Measurements from ENCODE around the gene AQP11. TPM values are rescaled to one million over a fixed set of nuclear protein-coding genes. Genes with fewer than 3 reads are reported as not detected.
A peak's percentile ranks its signal among the peaks of the same experiment; 100 is the strongest.

AQP11 gene
- total and polyA plus RNA-seq, 4 donors: 4.7 to 16.6 (median 12.4) TPM

DNA sequence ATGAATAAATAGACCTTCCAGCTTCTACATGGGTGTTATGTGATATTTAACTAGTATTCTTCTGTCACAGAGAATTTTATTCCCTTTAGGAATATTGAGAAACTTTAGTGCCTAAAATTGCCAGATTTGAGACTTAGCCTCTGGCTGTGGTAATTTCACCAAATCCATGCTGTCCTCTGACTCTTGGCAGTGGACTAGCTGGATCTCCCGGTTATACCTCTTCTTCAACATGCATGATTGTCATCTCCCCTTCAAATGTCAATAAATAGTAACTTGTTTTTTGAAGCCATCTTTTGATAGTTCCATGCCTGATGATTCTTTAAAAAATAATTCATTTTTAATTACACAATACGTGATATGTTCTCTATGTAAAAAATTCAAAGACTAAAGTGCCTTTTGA, 8.4 kb downstream of the AQP11 start:
- 88% methylated on average over 2 of the region's 2 CpGs for WGBS
- Histone ChIP-seq H3K9me3 (ENCODE audit: control insufficient read depth in 4 of 4, low read length in 3 of 4) (no peaks in the 10 kb centered on the region), H3K36me3 (ENCODE audit: control insufficient read depth in 4 of 4, insufficient read depth in 3 of 4, low read depth in 1 of 4, low read length in 3 of 4) (peaks cover 0 to 2% (median 0%) of the 10 kb centered on the region in 4 donors), H3K4me3 (ENCODE audit: low read depth in 1 of 3, low read length in 3 of 3) (no peak overlapping the region), H3K27ac (ENCODE audit: low read depth in 1 of 2, low read length in 2 of 2) (no peak overlapping the region), H3K27me3 (ENCODE audit: control insufficient read depth in 4 of 4, insufficient read depth in 4 of 4, low read length in 3 of 4) (no peaks in the 10 kb centered on the region), H3K4me1 (ENCODE audit: control insufficient read depth in 4 of 4, insufficient read depth in 4 of 4, low read length in 3 of 4) (peaks cover 0 to 14% (median 8%) of the 10 kb centered on the region in 4 donors), H3K9ac (ENCODE audit: low read depth in 1 of 2, low read length in 2 of 2) (no peak overlapping the region)
- TF ChIP-seq HNF4G (IDR thresholded peaks at IDR 0.05) (no peak), TAF1 (conservative IDR thresholded peaks at IDR 0.05) (no peak), GABPA (IDR thresholded peaks at IDR 0.05 in 1 of 2, conservative IDR thresholded peaks at IDR 0.05 in 1 of 2) (no peak)
- no peak for DNase-seq (ENCODE audit: low spot score)

DNA sequence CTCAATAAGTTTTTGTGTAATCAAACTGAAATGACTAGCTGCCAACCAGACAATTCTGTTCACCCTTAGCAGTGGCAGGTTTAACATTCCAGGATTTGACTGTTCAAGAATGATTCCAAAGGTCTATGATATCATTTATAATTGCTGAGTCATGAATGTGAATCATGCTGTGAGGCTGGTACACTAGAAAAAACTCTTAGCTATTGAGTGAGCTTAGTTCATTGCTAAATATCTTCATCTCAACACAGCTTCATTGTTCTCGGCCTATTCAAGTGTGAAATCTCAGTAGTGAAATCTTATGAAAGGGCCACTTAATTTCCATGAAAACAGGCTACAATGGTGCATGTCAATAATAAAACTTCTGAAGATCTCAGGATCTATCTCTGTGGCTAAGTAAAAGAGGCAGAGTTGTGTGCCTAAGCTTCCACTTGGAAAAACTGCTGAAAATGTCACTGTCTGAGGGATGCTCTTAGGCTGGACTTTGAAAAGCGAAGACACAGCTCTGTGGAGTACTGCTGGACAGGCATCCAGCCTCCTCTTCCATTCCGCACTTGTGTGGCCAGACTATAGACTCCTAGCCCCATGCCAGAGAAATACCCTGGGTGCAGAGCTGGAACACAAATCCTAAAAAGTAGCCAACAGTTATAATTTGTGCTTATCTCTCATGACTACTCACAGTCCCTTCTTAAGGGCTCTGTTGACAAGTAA, 12.8 kb downstream of the AQP11 start:
- no peaks in the 10 kb centered on the region for H3K9me3 ChIP-seq (ENCODE audit: control insufficient read depth in 4 of 4, low read length in 3 of 4)
- no peak for DNase-seq (ENCODE audit: low spot score)
- peak overlapping the region in 1 of 2 donors; percentile 50 for H3K27ac ChIP-seq (ENCODE audit: low read depth in 1 of 2, low read length in 2 of 2)
- H3K4me1 ChIP-seq (ENCODE audit: control insufficient read depth in 4 of 4, insufficient read depth in 4 of 4, low read length in 3 of 4): peaks cover 0 to 14% (median 6%) of the 10 kb centered on the region in 4 donors
- H3K4me3 ChIP-seq (ENCODE audit: low read depth in 1 of 3, low read length in 3 of 3): no peak overlapping the region
- TF ChIP-seq NR2F2 (IDR thresholded peaks at IDR 0.05) (no peak), HNF4G (IDR thresholded peaks at IDR 0.05) (no peak), EGR1 (IDR thresholded peaks at IDR 0.05; ENCODE audit: low read depth in 2 of 2) (no peak), FOXA2 (IDR thresholded peaks at IDR 0.05) (peak; percentile 23), RXRA (IDR thresholded peaks at IDR 0.05) (peak in 1 of 2 donors; percentile 53), FOXA1 (IDR thresholded peaks at IDR 0.05) (no peak), HNF4A (conservative IDR thresholded peaks at IDR 0.05) (peak; percentile 38 to 65), TAF1 (conservative IDR thresholded peaks at IDR 0.05) (no peak), YY1 (IDR thresholded peaks at IDR 0.05) (no peak), SP1 (IDR thresholded peaks at IDR 0.05) (peak; percentile 23), JUND (IDR thresholded peaks at IDR 0.05) (peak in 1 of 2 donors; percentile 55), RAD21 (IDR thresholded peaks at IDR 0.05) (peak in 1 of 2 donors; percentile 19), GABPA (IDR thresholded peaks at IDR 0.05 in 1 of 2, conservative IDR thresholded peaks at IDR 0.05 in 1 of 2) (no peak)
- TF ChIP-seq, protein P1, sequence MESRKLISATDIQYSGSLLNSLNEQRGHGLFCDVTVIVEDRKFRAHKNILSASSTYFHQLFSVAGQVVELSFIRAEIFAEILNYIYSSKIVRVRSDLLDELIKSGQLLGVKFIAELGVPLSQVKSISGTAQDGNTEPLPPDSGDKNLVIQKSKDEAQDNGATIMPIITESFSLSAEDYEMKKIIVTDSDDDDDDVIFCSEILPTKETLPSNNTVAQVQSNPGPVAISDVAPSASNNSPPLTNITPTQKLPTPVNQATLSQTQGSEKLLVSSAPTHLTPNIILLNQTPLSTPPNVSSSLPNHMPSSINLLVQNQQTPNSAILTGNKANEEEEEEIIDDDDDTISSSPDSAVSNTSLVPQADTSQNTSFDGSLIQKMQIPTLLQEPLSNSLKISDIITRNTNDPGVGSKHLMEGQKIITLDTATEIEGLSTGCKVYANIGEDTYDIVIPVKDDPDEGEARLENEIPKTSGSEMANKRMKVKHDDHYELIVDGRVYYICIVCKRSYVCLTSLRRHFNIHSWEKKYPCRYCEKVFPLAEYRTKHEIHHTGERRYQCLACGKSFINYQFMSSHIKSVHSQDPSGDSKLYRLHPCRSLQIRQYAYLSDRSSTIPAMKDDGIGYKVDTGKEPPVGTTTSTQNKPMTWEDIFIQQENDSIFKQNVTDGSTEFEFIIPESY (IDR thresholded peaks at IDR 0.05): no peak
- TF ChIP-seq, protein P2, sequence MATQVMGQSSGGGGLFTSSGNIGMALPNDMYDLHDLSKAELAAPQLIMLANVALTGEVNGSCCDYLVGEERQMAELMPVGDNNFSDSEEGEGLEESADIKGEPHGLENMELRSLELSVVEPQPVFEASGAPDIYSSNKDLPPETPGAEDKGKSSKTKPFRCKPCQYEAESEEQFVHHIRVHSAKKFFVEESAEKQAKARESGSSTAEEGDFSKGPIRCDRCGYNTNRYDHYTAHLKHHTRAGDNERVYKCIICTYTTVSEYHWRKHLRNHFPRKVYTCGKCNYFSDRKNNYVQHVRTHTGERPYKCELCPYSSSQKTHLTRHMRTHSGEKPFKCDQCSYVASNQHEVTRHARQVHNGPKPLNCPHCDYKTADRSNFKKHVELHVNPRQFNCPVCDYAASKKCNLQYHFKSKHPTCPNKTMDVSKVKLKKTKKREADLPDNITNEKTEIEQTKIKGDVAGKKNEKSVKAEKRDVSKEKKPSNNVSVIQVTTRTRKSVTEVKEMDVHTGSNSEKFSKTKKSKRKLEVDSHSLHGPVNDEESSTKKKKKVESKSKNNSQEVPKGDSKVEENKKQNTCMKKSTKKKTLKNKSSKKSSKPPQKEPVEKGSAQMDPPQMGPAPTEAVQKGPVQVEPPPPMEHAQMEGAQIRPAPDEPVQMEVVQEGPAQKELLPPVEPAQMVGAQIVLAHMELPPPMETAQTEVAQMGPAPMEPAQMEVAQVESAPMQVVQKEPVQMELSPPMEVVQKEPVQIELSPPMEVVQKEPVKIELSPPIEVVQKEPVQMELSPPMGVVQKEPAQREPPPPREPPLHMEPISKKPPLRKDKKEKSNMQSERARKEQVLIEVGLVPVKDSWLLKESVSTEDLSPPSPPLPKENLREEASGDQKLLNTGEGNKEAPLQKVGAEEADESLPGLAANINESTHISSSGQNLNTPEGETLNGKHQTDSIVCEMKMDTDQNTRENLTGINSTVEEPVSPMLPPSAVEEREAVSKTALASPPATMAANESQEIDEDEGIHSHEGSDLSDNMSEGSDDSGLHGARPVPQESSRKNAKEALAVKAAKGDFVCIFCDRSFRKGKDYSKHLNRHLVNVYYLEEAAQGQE (IDR thresholded peaks at IDR 0.05): no peak
- TF ChIP-seq, protein P3, sequence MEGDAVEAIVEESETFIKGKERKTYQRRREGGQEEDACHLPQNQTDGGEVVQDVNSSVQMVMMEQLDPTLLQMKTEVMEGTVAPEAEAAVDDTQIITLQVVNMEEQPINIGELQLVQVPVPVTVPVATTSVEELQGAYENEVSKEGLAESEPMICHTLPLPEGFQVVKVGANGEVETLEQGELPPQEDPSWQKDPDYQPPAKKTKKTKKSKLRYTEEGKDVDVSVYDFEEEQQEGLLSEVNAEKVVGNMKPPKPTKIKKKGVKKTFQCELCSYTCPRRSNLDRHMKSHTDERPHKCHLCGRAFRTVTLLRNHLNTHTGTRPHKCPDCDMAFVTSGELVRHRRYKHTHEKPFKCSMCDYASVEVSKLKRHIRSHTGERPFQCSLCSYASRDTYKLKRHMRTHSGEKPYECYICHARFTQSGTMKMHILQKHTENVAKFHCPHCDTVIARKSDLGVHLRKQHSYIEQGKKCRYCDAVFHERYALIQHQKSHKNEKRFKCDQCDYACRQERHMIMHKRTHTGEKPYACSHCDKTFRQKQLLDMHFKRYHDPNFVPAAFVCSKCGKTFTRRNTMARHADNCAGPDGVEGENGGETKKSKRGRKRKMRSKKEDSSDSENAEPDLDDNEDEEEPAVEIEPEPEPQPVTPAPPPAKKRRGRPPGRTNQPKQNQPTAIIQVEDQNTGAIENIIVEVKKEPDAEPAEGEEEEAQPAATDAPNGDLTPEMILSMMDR (IDR thresholded peaks at IDR 0.05; ENCODE audit: low read depth, low read length, missing input control): no peak
- TF ChIP-seq, protein P4, sequence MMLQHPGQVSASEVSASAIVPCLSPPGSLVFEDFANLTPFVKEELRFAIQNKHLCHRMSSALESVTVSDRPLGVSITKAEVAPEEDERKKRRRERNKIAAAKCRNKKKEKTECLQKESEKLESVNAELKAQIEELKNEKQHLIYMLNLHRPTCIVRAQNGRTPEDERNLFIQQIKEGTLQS (IDR thresholded peaks at IDR 0.05): no peak
- TF ChIP-seq, protein P5, sequence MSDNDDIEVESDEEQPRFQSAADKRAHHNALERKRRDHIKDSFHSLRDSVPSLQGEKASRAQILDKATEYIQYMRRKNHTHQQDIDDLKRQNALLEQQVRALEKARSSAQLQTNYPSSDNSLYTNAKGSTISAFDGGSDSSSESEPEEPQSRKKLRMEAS (IDR thresholded peaks at IDR 0.05): no peak
- H3K36me3 ChIP-seq (ENCODE audit: control insufficient read depth in 4 of 4, insufficient read depth in 3 of 4, low read depth in 1 of 4, low read length in 3 of 4): peaks cover 2 to 10% (median 5%) of the 10 kb centered on the region in 4 donors
- H3K9ac ChIP-seq (ENCODE audit: low read depth in 1 of 2, low read length in 2 of 2): no peak overlapping the region
- H3K27me3 ChIP-seq (ENCODE audit: control insufficient read depth in 4 of 4, insufficient read depth in 4 of 4, low read length in 3 of 4): no peaks in the 10 kb centered on the region
- WGBS: 89% methylated on average over 3 of the region's 3 CpGs

All from liver (tissue), 9 donors.